IMR-90 (cell line): ENCODE results near the gene PDE11A. TPM values are rescaled to one million over a fixed set of nuclear protein-coding genes. Genes with fewer than 3 reads are reported as not detected.

Experiments used
- ATAC-seq: fragments of 200-7000 bp; cut with Tn5 transposase; 2 replicates; pipeline ENCODE4 v1.9.1; 2020; ENCODE audit warnings: low read depth, mild to moderate bottlenecking, moderate library complexity
- BruUV-seq: library from RNA; stranded (reverse); fragments of 400-500 nt; replicated peaks from 2 replicates; lab custom pipeline; 2021; lab: Mats Ljungman, UMichigan
- CTCF ChIA-PET: fragments of 300-600 bp; formaldehyde crosslinking; extraction: SDS; loops from one replicate; lab custom pipeline; 2021; ENCODE audit warnings: antibody characterized with exemption; lab: Yijun Ruan, JAX
- POLR2A ChIA-PET: fragments of 300-600 bp; sonication (Branson Sonifier 250); formaldehyde crosslinking; loops from one replicate; lab custom pipeline; 2022; ENCODE audit warnings: antibody characterized with exemption; ENCODE audit not compliant: unreplicated experiment; lab: Charles Lee
- DNase-seq: peaks from one replicate; pipeline ENCODE4 v3.0.0; 2013
- H2AFZ ChIP-seq: replicated peaks from 2 replicates; pipeline ENCODE3; 2013; ENCODE audit warnings: low read length, mild to moderate bottlenecking; ENCODE audit not compliant: poor library complexity
- H2AK5ac ChIP-seq: 2 replicates; pipeline ENCODE4 v1.6.1; 2013; ENCODE audit warnings: low read depth, low read length, inconsistent platforms
- H2AK9ac ChIP-seq: replicated peaks from 2 replicates; pipeline ENCODE3; 2013; ENCODE audit warnings: mild to moderate bottlenecking, low read depth, low read length, moderate library complexity; ENCODE audit not compliant: poor library complexity
- H2BK120ac ChIP-seq: 2 replicates; pipeline ENCODE4 v1.6.1; 2013; ENCODE audit warnings: low read depth, low read length, inconsistent platforms
- H2BK15ac ChIP-seq: 3 replicates; pipeline ENCODE4 v1.6.1; 2013; ENCODE audit warnings: low read depth, low read length, inconsistent platforms
- H2BK20ac ChIP-seq: 2 replicates; pipeline ENCODE4 v1.6.1; 2013; ENCODE audit warnings: low read depth, mild to moderate bottlenecking, inconsistent platforms, low read length, moderate library complexity
- H2BK5ac ChIP-seq: 2 replicates; pipeline ENCODE4 v1.6.1; 2013; ENCODE audit warnings: mild to moderate bottlenecking, low read depth, low read length, inconsistent platforms; ENCODE audit not compliant: poor library complexity, severe bottlenecking
- H3K14ac ChIP-seq: replicated peaks from 2 replicates; pipeline ENCODE4 v1.6.1; 2013; ENCODE audit warnings: low read depth, low read length, inconsistent platforms
- H3K18ac ChIP-seq: 2 replicates; pipeline ENCODE4 v1.6.1; 2013; ENCODE audit warnings: low read depth, low read length, control low read depth
- H3K23ac ChIP-seq: 2 replicates; pipeline ENCODE4 v1.6.1; 2013; ENCODE audit warnings: low read depth, low read length, inconsistent platforms
- H3K27ac ChIP-seq: 2 replicates; pipeline ENCODE4 v1.5.1; 2013; ENCODE audit warnings: mild to moderate bottlenecking, control low read depth, low read length; ENCODE audit not compliant: insufficient read depth
- H3K27me3 ChIP-seq: 2 replicates; pipeline ENCODE4 v1.6.1; 2013; ENCODE audit warnings: low read length; ENCODE audit not compliant: control insufficient read depth, insufficient read depth
- H3K36me3 ChIP-seq: 2 replicates; pipeline ENCODE4 v1.6.1; 2013; ENCODE audit warnings: low read length, mixed read lengths; ENCODE audit not compliant: control insufficient read depth, insufficient read depth
- H3K4ac ChIP-seq: 2 replicates; pipeline ENCODE4 v1.6.1; 2013; ENCODE audit warnings: low read depth, low read length, inconsistent platforms
- H3K4me1 ChIP-seq: 2 replicates; pipeline ENCODE4 v1.6.1; 2013; ENCODE audit warnings: low read length, mixed read lengths; ENCODE audit not compliant: control insufficient read depth, insufficient read depth
- H3K4me2 ChIP-seq: 2 replicates; pipeline ENCODE4 v1.6.1; 2013; ENCODE audit warnings: low read depth, mild to moderate bottlenecking, control low read depth, low read length, moderate library complexity
- H3K4me3 ChIP-seq: 2 replicates; pipeline ENCODE4 v1.5.1; 2013; ENCODE audit warnings: low read depth, mild to moderate bottlenecking, control low read depth, low read length, moderate library complexity; ENCODE audit not compliant: insufficient read depth
- H3K56ac ChIP-seq: 2 replicates; pipeline ENCODE4 v1.6.1; 2013; ENCODE audit warnings: low read length, inconsistent platforms; ENCODE audit not compliant: insufficient read depth; ENCODE audit errors: extremely low read depth
- H3K79me1 ChIP-seq, 2 experiments: 2 replicates each; pipeline ENCODE4 v1.6.1; 2013; ENCODE audit warnings: low read length in 2 of 2, inconsistent platforms in 1 of 2, low read depth in 1 of 2
- H3K9ac ChIP-seq: 2 replicates; pipeline ENCODE4 v1.6.1; 2013; ENCODE audit warnings: low read depth, low read length, control low read depth
- H3K9me1 ChIP-seq: 2 replicates; pipeline ENCODE4 v1.6.1; 2013; ENCODE audit warnings: low read length, inconsistent platforms; ENCODE audit not compliant: insufficient read depth
- H3K9me3 ChIP-seq: 2 replicates; pipeline ENCODE4 v1.6.1; 2013; ENCODE audit warnings: low read length; ENCODE audit not compliant: control insufficient read depth, insufficient read depth
- H4K20me1 ChIP-seq: 2 replicates; pipeline ENCODE4 v1.6.1; 2013; ENCODE audit warnings: low read length, inconsistent platforms; ENCODE audit not compliant: insufficient read depth
- H4K5ac ChIP-seq: 2 replicates; pipeline ENCODE4 v1.6.1; 2013; ENCODE audit warnings: mild to moderate bottlenecking, low read depth, low read length, control low read depth
- H4K8ac ChIP-seq, 2 experiments: 2 replicates each; pipeline ENCODE4 v1.6.1; 2013; ENCODE audit warnings: low read depth in 2 of 2, low read length in 2 of 2, control low read depth in 1 of 2, inconsistent platforms in 1 of 2
- H4K91ac ChIP-seq: 2 replicates; pipeline ENCODE4 v1.6.1; 2013; ENCODE audit warnings: low read depth, low read length, inconsistent platforms; ENCODE audit not compliant: insufficient read depth
- BHLHE40 ChIP-seq: fragments of 150-350 bp; IDR thresholded peaks from 2 replicates; pipeline ENCODE4 v1.6.1; 2016; ENCODE audit warnings: mild to moderate bottlenecking, low read depth, low read length
- CEBPB ChIP-seq: IDR thresholded peaks from 2 replicates; pipeline ENCODE4 v1.6.1; 2012; ENCODE audit warnings: low read depth, low read length, improper control_type of control experiment
- CHD1 ChIP-seq: IDR thresholded peaks from 2 replicates; pipeline ENCODE4 v1.6.1; 2012; ENCODE audit warnings: low read depth, low read length, improper control_type of control experiment
- CTCF ChIP-seq: conservative IDR thresholded peaks from 2 replicates; pipeline ENCODE4 v1.5.1; 2012; ENCODE audit warnings: mild to moderate bottlenecking, low read depth, low read length, improper control_type of control experiment
- FOS ChIP-seq: fragments of 150-350 bp; IDR thresholded peaks from 2 replicates; pipeline ENCODE4 v1.6.1; 2016; ENCODE audit warnings: low read depth, low read length
- MAFK ChIP-seq: IDR thresholded peaks from 2 replicates; pipeline ENCODE4 v1.6.1; 2012; ENCODE audit warnings: low read depth, low read length, improper control_type of control experiment
- MAZ ChIP-seq: IDR thresholded peaks from 2 replicates; pipeline ENCODE4 v1.6.1; 2012; ENCODE audit warnings: low read depth, mild to moderate bottlenecking, low read length, improper control_type of control experiment, moderate library complexity, borderline replicate concordance
- MXI1 ChIP-seq: IDR thresholded peaks from 2 replicates; pipeline ENCODE4 v1.6.1; 2012; ENCODE audit warnings: low read depth, mild to moderate bottlenecking, low read length, moderate library complexity, borderline replicate concordance
- NFE2L2 ChIP-seq: fragments of 150-350 bp; IDR thresholded peaks from 2 replicates; pipeline ENCODE4 v1.6.1; 2016; ENCODE audit warnings: low read depth, mild to moderate bottlenecking, low read length
- POLR2A ChIP-seq: IDR thresholded peaks from 2 replicates; pipeline ENCODE4 v1.6.1; 2012; ENCODE audit warnings: mild to moderate bottlenecking, low read depth, low read length
- RAD21 ChIP-seq: IDR thresholded peaks from 2 replicates; pipeline ENCODE4 v1.6.1; 2012; ENCODE audit warnings: low read length, improper control_type of control experiment
- RCOR1 ChIP-seq: IDR thresholded peaks from 2 replicates; pipeline ENCODE4 v1.6.1; 2012; ENCODE audit warnings: mild to moderate bottlenecking, low read length, improper control_type of control experiment; ENCODE audit not compliant: insufficient replicate concordance
- SMC3 ChIP-seq: fragments of 150-350 bp; IDR thresholded peaks from 2 replicates; pipeline ENCODE4 v1.6.1; 2016; ENCODE audit warnings: low read depth, mild to moderate bottlenecking, antibody characterized with exemption, low read length, moderate library complexity
- WGBS, 2 experiments: methylation state at CpG; one replicate each; pipeline versions ENCODE4 v1.1.5 to v1.1.7; 2013; ENCODE audit warnings: missing lambda C conversion rate in 2 of 2; ENCODE audit not compliant: insufficient read length in 1 of 2; ENCODE audit errors: extremely low coverage in 2 of 2; 5-methylcytosine and 5-hydroxymethylcytosine counted together
- dilution Hi-C: fragments of 300-500 bp; cut with HindIII; formaldehyde crosslinking; loops from one replicate; pipeline ENCODE4 v1.14.3; 2018; ENCODE audit warnings: low sequenced_read_pairs; ENCODE audit not compliant: unreplicated experiment
- in situ Hi-C: fragments of 300-500 bp; cut with MboI; formaldehyde crosslinking; loops from 3 replicates; pipeline ENCODE4 v1.14.3; 2019; ENCODE audit warnings: low sequenced_read_pairs, inconsistent platforms, mixed read lengths
- intact Hi-C: fragments of 100-400 bp; cut with micrococcal nuclease; formaldehyde crosslinking; loops from 2 replicates; pipeline ENCODE4 v1.10.0; 2022
- polyA plus RNA-seq, 3 experiments: library from polyadenylated mRNA; depleted of rRNA; stranded (reverse); fragments of >200 nt; gene quantifications; 2 replicates each; pipeline ENCODE4 v1.2.3, GENCODE V29; 2012; ENCODE audit warnings: low replicate concordance in 1 of 3
- total RNA-seq: library from RNA; depleted of rRNA; stranded (reverse); fragments of >200 nt; gene quantifications from 2 replicates; pipeline ENCODE4 v1.2.3, GENCODE V29; 2012

PDE11A gene
- total and polyA plus RNA-seq, 2 of the 4 experiments (the other 2 are of a cell fraction) = 0.21 to 0.72 TPM

DNA sequence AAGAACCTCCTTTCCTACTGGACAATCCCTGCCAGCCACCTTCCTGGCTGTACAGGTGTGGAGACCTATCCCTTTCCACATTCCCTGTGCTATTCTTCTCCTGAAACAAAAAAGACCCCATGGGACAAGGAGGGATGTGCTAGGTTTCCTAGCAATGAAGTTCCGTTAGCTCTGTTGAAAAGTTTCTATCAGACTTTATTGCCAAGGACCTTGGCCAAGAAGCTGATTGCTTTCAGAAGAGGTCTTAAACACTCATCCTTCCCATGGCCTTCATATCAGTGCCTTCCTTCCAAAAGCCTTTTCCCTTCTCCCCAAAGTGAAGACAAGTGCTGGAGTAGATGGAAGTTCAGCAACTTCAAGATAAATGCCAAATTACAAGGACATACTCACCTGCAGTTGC is 485.2 kb downstream of the PDE11A start:
- ChIA-PET POLR2A (no interaction called here), CTCF (no interaction called here)
- Histone ChIP-seq H2BK15ac (no peak overlapping the region), H3K23ac (no peak overlapping the region), H2BK20ac (no peak overlapping the region), H3K79me1 (no peaks in the 10 kb centered on the region), H4K91ac (no peak overlapping the region), H3K4me3 (no peak overlapping the region), H3K36me3 (no peaks in the 10 kb centered on the region), H4K5ac (no peak overlapping the region), H3K9ac (no peak overlapping the region), H3K4me1 (no peaks in the 10 kb centered on the region), H4K20me1 (no peaks in the 10 kb centered on the region), H2BK5ac (no peak overlapping the region), H3K27me3 (no peaks in the 10 kb centered on the region; the same call in 1 of the 2 replicates), H2BK120ac (no peak overlapping the region), H2AFZ (no peak overlapping the region), H3K9me1 (no peaks in the 10 kb centered on the region), H2AK5ac (no peak overlapping the region), H3K4me2 (no peak overlapping the region), H3K18ac (no peak overlapping the region), H3K4ac (no peak overlapping the region), H2AK9ac (no peak overlapping the region), H3K56ac (no peak overlapping the region), H3K9me3 (no peaks in the 10 kb centered on the region), H4K8ac (no peak overlapping the region), H3K27ac (no peak overlapping the region), H3K14ac (no peak overlapping the region)
- in situ Hi-C loops = no loop called here
- intact Hi-C loops = no loop called here
- TF ChIP-seq POLR2A = no peak
- no peak for TF ChIP-seq MXI1
- TF ChIP-seq SMC3 = no peak
- TF ChIP-seq RCOR1 = no peak
- no peak for TF ChIP-seq MAFK
- no peak for TF ChIP-seq RAD21
- TF ChIP-seq CTCF = no peak
- no peak for TF ChIP-seq BHLHE40
- TF ChIP-seq NFE2L2 = no peak
- no peak for TF ChIP-seq FOS
- TF ChIP-seq MAZ = no peak
- no peak for TF ChIP-seq CHD1
- TF ChIP-seq CEBPB = no peak
- no TSS peak for BruUV-seq
- ATAC-seq (no peak), DNase-seq (no peak)
- dilution Hi-C loops = no loop called here
- no CpG with 5 or more reads among the region's 1 CpG for WGBS, 2 experiments
